A549 (cell line): ENCODE measurements around the gene FAHD2A. TPM values are rescaled to one million over a fixed set of nuclear protein-coding genes. Genes with fewer than 3 reads are reported as not detected.

ENCODE experiments used
- ATAC-seq, 2 experiments: fragments of 200-7000 bp in 1 of 2; fragments of >200 bp in 1 of 2; cut with Nextera tagmentation in 1 of 2; cut with Tn5 transposase in 1 of 2; 3 replicates each; pipeline versions ENCODE4 v1.8.0 to v1.9.1; 2018 to 2020; ENCODE audit warnings: mild to moderate bottlenecking in 1 of 2, moderate library complexity in 1 of 2
- CTCF ChIA-PET: fragments of 300-600 bp; sonication (Branson Sonifier 250); formaldehyde crosslinking; extraction: SDS; loops from one replicate; lab custom pipeline; 2021; ENCODE audit warnings: antibody characterized with exemption, inconsistent platforms; lab: Yijun Ruan, JAX
- POLR2A ChIA-PET: fragments of 350-600 bp; formaldehyde crosslinking; extraction: SDS; loops from one replicate; lab custom pipeline; 2021; ENCODE audit warnings: antibody characterized with exemption, inconsistent platforms; lab: Yijun Ruan, JAX
- DNase-seq, 2 experiments: peaks; one replicate each; pipeline versions ENCODE4 v3.0.0 to v3.0.0-alpha.2; 2011 to 2016; ENCODE audit warnings: low read depth in 1 of 2, low spot score in 1 of 2
- FAIRE-seq: peaks from 2 replicates; lab custom pipeline; 2011; peaks lifted over from hg19 to GRCh38; lab: Jason Lieb, UNC
- H3K27ac ChIP-seq, 2 experiments: fragments of >200 bp; sonication (Bioruptor Twin); formaldehyde crosslinking; 3 replicates each; pipeline ENCODE4 v1.5.1; 2016 to 2017
- H3K4me1 ChIP-seq: fragments of >200 bp; sonication (Bioruptor Twin); formaldehyde crosslinking; 3 replicates; pipeline ENCODE4 v1.6.1; 2016
- H3K4me2 ChIP-seq: fragments of >200 bp; sonication (Bioruptor Twin); formaldehyde crosslinking; 3 replicates; pipeline ENCODE4 v1.6.1; 2016
- H3K4me3 ChIP-seq: fragments of >200 bp; sonication (Bioruptor Twin); formaldehyde crosslinking; 3 replicates; pipeline ENCODE4 v1.5.1; 2016
- H3K9me3 ChIP-seq: fragments of >200 bp; sonication (Bioruptor Twin); formaldehyde crosslinking; 3 replicates; pipeline ENCODE4 v1.6.1; 2016
- BHLHE40 ChIP-seq: IDR thresholded peaks from 2 replicates; pipeline ENCODE4 v1.6.1; 2012; ENCODE audit warnings: low read depth, low read length, inconsistent platforms
- CBX2 ChIP-seq: fragments of 200-600 bp; sonication (generic); IDR thresholded peaks from 2 replicates; pipeline ENCODE4 v1.6.1; 2016; ENCODE audit warnings: low read depth, mild to moderate bottlenecking, borderline replicate concordance
- CBX8 ChIP-seq: fragments of 200-600 bp; sonication (generic); IDR thresholded peaks from 2 replicates; pipeline ENCODE4 v1.6.1; 2016
- CEBPB ChIP-seq, 2 experiments: fragments of >200 bp in 1 of 2; sonication (Bioruptor Twin) in 1 of 2; formaldehyde crosslinking in 1 of 2; IDR thresholded peaks; 2 replicates each; pipeline ENCODE4 v1.6.1; 2012 to 2016
- EHMT2 ChIP-seq: fragments of 200-600 bp; sonication (generic); IDR thresholded peaks from 2 replicates; pipeline ENCODE4 v1.6.1; 2016; ENCODE audit warnings: antibody characterized with exemption, low read depth, mild to moderate bottlenecking, moderate library complexity
- ESRRA ChIP-seq: fragments of 150-350 bp; IDR thresholded peaks from 2 replicates; pipeline ENCODE4 v1.6.1; 2014; ENCODE audit warnings: mild to moderate bottlenecking, low read length, borderline replicate concordance
- FOSB ChIP-seq: fragments of 250-450 bp; sonication (Bioruptor Pico); IDR thresholded peaks from 2 replicates; pipeline ENCODE4 v1.5.0; 2020; ENCODE audit warnings: mild to moderate bottlenecking, moderate library complexity
- GATA3 ChIP-seq: IDR thresholded peaks from 2 replicates; pipeline ENCODE4 v1.6.1; 2012; ENCODE audit warnings: borderline replicate concordance
- HOXB13 ChIP-seq: fragments of 250-450 bp; sonication (Bioruptor Pico); IDR thresholded peaks from 2 replicates; pipeline ENCODE4 v1.5.0; 2020; ENCODE audit warnings: low read depth, mild to moderate bottlenecking, moderate library complexity
- JUN ChIP-seq, 2 experiments: fragments of >200 bp; sonication (Bioruptor Twin); formaldehyde crosslinking; IDR thresholded peaks; 2 replicates in 1 of 2; 3 replicates in 1 of 2; pipeline ENCODE4 v1.6.1; 2016 to 2017
- MAFK ChIP-seq: fragments of 450-650 bp; IDR thresholded peaks from 2 replicates; pipeline ENCODE4 v1.6.1; 2014; ENCODE audit not compliant: partially characterized antibody
- MAZ ChIP-seq: fragments of 150-350 bp; IDR thresholded peaks from 2 replicates; pipeline ENCODE4 v1.6.1; 2014; ENCODE audit warnings: antibody characterized with exemption, low read depth, low read length, borderline replicate concordance
- NFE2L2 ChIP-seq: fragments of 150-350 bp; conservative IDR thresholded peaks from 2 replicates; pipeline ENCODE4 v1.6.1; 2014; ENCODE audit warnings: low read length
- NR3C1 ChIP-seq: fragments of >200 bp; sonication (Bioruptor Twin); formaldehyde crosslinking; IDR thresholded peaks from 3 replicates; pipeline ENCODE4 v1.6.1; 2017
- PHF8 ChIP-seq: fragments of 200-600 bp; sonication (generic); IDR thresholded peaks from 2 replicates; pipeline ENCODE4 v1.6.1; 2016; ENCODE audit warnings: low read depth, mild to moderate bottlenecking, antibody characterized with exemption, moderate library complexity, borderline replicate concordance
- RNF2 ChIP-seq: fragments of 200-600 bp; sonication (generic); IDR thresholded peaks from 2 replicates; pipeline ENCODE4 v1.6.1; 2016; ENCODE audit warnings: low read depth, mild to moderate bottlenecking, antibody characterized with exemption, moderate library complexity, borderline replicate concordance
- SREBF2 ChIP-seq: fragments of 450-650 bp; IDR thresholded peaks from 2 replicates; pipeline ENCODE4 v1.6.1; 2014; ENCODE audit warnings: mild to moderate bottlenecking, moderate library complexity
- TFCP2L1 ChIP-seq: fragments of 250-450 bp; sonication (Bioruptor Pico); IDR thresholded peaks from 2 replicates; pipeline ENCODE4 v1.5.0; 2021; ENCODE audit warnings: mild to moderate bottlenecking
- USF2 ChIP-seq: fragments of 450-650 bp; IDR thresholded peaks from 2 replicates; pipeline ENCODE4 v1.6.1; 2014; ENCODE audit warnings: antibody characterized with exemption
- ZC3H11A ChIP-seq: fragments of 450-650 bp; IDR thresholded peaks from 2 replicates; pipeline ENCODE4 v1.6.1; 2014; ENCODE audit warnings: antibody characterized with exemption, mild to moderate bottlenecking
- WGBS: methylation state at CpG from one replicate; pipeline ENCODE4 v1.1.6; 2017; ENCODE audit errors: missing lambda C conversion rate; 5-methylcytosine and 5-hydroxymethylcytosine counted together
- polyA plus RNA-seq, 4 experiments: library from polyadenylated mRNA; depleted of rRNA in 3 of 4; stranded (reverse); fragments of >200 nt; fragmentation: RNase III in 1 of 4; extraction: RNeasy Plus Mini Kit Qiagen cat#74134 plus additional on column Dnase treatment in 1 of 4; gene quantifications; 2 replicates in 3 of 4; 3 replicates in 1 of 4; pipeline ENCODE4 v1.2.3, GENCODE V29; 2011 to 2017
- TF ChIP-seq, protein P1 (sequence below): fragments of >200 bp; sonication (Bioruptor Twin); formaldehyde crosslinking; IDR thresholded peaks from 3 replicates; pipeline ENCODE4 v1.5.1; 2016

The FAHD2A gene
- polyA plus RNA-seq, 2 of the 4 experiments (the other 2 are of a cell fraction) = 28.1 to 33.0 TPM

DNA sequence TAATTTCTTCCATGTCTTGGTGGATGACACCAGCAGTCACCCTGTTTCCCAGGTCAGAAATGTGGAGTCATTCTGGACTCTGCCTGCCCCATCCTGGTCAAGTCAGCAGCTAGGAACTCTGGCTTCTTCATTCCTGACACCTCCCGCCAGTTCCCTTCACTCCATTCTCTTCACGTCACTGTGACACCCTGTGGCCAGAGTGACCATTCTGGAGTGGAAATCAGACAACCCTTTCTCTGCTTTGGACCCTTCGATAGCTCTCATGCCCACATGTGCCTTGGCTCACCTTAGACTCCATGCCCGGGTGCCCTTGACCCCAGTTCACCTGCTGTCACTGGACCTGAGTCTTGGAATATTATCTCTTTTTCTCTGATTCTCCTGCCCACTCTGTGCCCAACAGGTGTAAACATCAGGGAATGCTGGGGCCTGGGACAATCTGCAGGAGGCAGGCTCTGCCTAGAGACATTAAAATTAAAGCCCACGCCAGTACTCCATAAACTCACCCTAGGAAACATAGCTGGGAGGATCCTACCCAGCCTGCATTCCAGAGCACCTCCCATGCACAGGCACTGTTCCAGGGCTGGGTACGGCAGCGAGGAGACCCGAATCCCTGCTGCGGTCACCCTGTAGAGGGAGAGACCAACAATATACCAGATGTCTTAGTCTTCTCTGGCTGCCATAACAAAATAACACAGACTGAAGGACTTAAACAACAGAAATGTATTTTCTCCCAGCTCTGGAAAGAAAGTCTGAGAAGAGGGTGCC is 41.1 kb upstream of the FAHD2A start:
- H3K9me3 ChIP-seq = 0 out of 3 replicates have a peak, but pooled peaks cover 3% of the 10 kb centered on the region
- no peaks in the 10 kb centered on the region for H3K4me1 ChIP-seq
- no peak for DNase-seq
- CTCF ChIA-PET = interaction anchor here (0.6 to 1.8 kb wide), 2 partner anchors 28 to 1993 kb away, joined by 4 to 7 read pairs; no protein-coding TSS in a partner anchor
- TF ChIP-seq ESRRA = no peak
- TF ChIP-seq CBX8 = no peak
- TF ChIP-seq HOXB13 (CRISPR knock-in tag) = no peak
- no peak for TF ChIP-seq GATA3
- TF ChIP-seq NR3C1 = no peak
- no peak for TF ChIP-seq BHLHE40
- TF ChIP-seq ZC3H11A = no peak
- TF ChIP-seq, all 56 proteins: peak for 0
- no peak overlapping the region for H3K4me3 ChIP-seq
- no peak overlapping the region for H3K27ac ChIP-seq
- no peak overlapping the region for H3K4me2 ChIP-seq
- 39% methylated on average over 9 of the region's 9 CpGs for WGBS
- POLR2A ChIA-PET = no interaction called here
- FAIRE-seq (no peak), ATAC-seq (no peak)

GRCh38 chr2:95362486-95362885 is 40.0 kb upstream of the FAHD2A start:
- TF ChIP-seq SREBF2 (no peak), MAZ (no peak), FOSB (CRISPR knock-in tag) (no peak), MAFK (no peak), PHF8 (no peak), USF2 (no peak), BHLHE40 (no peak), NFE2L2 (no peak), ESRRA (no peak), CBX2 (no peak), ZC3H11A (no peak), CEBPB (IDR thresholded peaks at IDR 0.05) (no peak), EHMT2 (no peak), TFCP2L1 (CRISPR knock-in tag) (no peak), RNF2 (no peak), NR3C1 (no peak)
- TF ChIP-seq, protein P1, sequence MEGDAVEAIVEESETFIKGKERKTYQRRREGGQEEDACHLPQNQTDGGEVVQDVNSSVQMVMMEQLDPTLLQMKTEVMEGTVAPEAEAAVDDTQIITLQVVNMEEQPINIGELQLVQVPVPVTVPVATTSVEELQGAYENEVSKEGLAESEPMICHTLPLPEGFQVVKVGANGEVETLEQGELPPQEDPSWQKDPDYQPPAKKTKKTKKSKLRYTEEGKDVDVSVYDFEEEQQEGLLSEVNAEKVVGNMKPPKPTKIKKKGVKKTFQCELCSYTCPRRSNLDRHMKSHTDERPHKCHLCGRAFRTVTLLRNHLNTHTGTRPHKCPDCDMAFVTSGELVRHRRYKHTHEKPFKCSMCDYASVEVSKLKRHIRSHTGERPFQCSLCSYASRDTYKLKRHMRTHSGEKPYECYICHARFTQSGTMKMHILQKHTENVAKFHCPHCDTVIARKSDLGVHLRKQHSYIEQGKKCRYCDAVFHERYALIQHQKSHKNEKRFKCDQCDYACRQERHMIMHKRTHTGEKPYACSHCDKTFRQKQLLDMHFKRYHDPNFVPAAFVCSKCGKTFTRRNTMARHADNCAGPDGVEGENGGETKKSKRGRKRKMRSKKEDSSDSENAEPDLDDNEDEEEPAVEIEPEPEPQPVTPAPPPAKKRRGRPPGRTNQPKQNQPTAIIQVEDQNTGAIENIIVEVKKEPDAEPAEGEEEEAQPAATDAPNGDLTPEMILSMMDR = no peak
- Histone ChIP-seq H3K27ac (no peak overlapping the region), H3K9me3 (no peaks in the 10 kb centered on the region), H3K4me1 (no peaks in the 10 kb centered on the region), H3K4me3 (no peak overlapping the region), H3K4me2 (no peak overlapping the region)
- POLR2A ChIA-PET = no interaction called here
- no peak for FAIRE-seq
- CTCF ChIA-PET = interaction anchor here (1.1 to 1.8 kb wide), 3 partner anchors 17 to 27 kb away, joined by 3 to 7 read pairs (median 5); no protein-coding TSS in a partner anchor
- ATAC-seq = no peak
- 57% methylated on average over 9 of the region's 9 CpGs for WGBS
- no peak for DNase-seq

- FAIRE-seq = no peak
- H3K4me1 ChIP-seq = no peaks in the 10 kb centered on the region
- ChIA-PET CTCF (interaction anchor here (0.9 to 2.0 kb wide), 4 partner anchors 22 to 362 kb away, joined by 3 to 7 read pairs (median 4); no protein-coding TSS in a partner anchor), POLR2A (no interaction called here)
- TF ChIP-seq MAFK (peak; percentile 61), JUN (IDR thresholded peaks at IDR 0.05) (no peak), NR3C1 (no peak)
- H3K9me3 ChIP-seq = no peaks in the 10 kb centered on the region
- ATAC-seq = no peak
- no peak for DNase-seq
- no peak overlapping the region for H3K4me3 ChIP-seq
- 25% methylated on average over 6 of the region's 6 CpGs for WGBS
- H3K27ac ChIP-seq = no peak overlapping the region
- H3K4me2 ChIP-seq = no peak overlapping the region
These were observed 36.0 kb upstream of the FAHD2A start for GRCh38 chr2:95366514-95366913.
